ENCODE data around the gene CLCNKA.
"Not testable (repeated sequence)": the region's sequence is repeated elsewhere in the genome, so short reads cannot be mapped to it uniquely, and the experiment has no call there.

Gene CLCNKA

GRCh38 chr1:16043950-16044349 lies 22.1 kb downstream of the CLCNKA start:
- no peak for DNase-seq

DNA sequence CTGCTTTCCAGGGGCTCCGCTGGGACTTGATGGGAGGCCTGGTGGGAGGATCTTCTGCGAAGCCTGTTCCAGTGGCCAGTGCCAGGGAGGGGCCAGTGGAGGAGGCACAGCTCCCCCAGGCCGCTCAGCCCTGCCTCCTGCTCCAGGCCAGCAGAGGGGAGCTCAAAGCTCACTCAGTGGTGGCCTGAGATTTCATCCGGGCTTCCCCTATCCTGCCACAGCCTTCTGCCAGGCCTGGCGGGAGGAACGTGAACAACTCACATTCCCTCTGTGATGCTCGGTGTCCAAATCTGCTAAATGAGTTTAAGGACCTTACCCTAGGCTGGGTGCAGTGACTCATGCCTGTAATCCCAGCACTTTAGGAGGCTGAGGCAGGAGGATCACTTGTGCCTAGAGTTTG lies 25.0 kb downstream of the CLCNKA start:
- no peak for DNase-seq

DNA sequence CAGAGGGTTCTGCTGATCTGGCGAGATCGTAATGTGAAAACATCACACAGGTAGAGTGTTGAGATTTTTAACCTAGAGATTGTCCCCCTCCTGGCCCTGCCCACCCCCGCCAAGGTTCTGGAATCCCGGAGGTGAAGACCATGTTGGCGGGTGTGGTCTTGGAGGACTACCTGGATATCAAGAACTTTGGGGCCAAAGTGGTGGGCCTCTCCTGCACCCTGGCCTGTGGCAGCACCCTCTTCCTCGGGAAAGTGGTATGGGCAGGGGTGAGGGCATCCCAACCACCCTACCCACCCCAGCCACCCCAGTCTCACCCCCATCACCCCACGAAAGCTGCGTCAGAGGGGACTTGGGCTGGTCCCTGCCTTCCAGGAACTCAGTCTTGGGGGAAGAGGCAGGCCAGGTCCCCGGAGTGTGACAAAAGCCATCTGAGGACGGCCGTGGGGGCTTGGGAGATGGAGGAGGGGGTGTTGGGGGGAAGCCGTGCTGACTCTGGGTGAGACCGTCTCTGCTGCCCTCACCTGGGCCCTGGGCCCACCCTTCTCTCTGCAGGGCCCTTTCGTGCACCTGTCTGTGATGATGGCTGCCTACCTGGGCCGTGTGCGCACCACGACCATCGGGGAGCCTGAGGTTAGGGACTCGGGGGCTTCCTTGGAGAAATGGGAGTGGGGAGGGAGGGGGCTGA lies 26.1 kb downstream of the CLCNKA start:
- no peak for DNase-seq

- no peak for DNase-seq
Observed at GRCh38 chr1:16048573-16049189, 26.8 kb downstream of the CLCNKA start.

- no peak for DNase-seq
Observed at GRCh38 chr1:16050328-16050727, 28.5 kb downstream of the CLCNKA start.

DNA sequence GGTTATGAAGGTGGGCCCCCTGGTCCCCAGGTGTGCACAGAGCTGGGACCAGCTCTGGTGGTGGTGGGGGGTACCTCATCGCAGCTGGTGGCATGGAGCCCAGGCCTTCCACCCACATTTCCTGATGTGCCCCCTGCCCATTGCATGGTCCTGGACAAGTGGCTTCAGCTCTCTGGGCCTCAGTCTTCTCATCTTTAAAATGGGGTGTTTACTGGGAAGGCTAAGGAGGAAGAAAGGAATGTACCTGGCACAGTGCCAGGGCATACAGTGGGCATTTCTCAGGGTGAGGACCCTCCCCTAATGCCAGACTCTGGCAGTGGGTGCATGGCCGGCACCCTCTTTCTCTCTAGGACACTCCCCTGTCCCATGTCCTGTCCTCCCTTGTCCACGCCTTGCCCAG lies 29.2 kb downstream of the CLCNKA start:
- DNase-seq = no peak

DNA sequence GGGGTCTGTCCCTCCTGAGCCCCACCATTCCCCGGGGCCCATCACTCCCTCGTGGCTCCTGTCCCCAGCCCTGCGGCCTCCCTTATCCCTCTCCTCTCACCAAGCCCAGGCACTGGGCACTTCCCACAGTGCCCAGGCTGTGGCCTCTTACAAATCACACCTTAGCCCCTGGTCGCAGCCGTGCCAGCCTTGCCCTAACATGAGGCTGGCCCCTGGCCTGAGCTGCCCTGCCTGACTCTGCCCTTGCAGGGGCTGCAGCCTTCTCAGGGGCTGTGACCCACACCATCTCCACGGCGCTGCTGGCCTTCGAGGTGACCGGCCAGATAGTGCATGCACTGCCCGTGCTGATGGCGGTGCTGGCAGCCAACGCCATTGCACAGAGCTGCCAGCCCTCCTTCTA lies 30.1 kb downstream of the CLCNKA start:
- DNase-seq = not testable (repeated sequence)

DNA sequence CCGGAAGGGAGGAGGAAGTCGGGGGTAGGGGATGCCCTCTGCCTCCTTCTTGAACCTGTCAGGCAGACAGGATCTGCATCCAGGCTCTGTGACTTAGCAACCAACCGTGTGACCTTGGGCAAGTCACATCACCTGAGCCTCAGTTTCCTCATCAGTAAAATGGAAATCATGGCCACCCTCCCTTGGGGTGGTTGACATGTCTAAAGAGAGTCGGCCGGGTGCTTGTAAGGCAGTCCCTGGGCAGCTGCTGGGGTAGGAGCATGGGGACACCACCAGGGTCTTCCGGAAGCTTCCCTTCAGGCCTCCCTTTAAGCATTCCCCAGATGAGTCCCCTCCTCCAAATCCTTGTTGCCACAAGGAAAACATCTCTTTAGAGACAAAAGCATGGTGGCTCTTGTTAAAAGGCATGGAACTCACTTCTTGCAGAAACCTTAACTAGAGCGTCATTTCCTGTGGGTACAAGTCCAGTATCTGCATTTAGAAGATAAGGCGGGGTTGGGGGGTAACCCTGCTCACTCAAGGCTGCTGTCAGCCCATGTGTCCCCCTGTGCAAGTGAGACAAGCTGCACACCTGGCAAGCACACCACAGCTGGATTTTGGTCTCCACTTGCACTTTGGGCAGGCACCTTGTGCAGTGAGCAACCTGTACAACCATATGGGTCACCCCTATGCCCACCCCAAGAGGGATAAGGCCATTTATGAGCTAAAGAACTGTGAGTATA lies 32.1 kb downstream of the CLCNKA start:
- DNase-seq = no peak

- no peak for DNase-seq
Observed at GRCh38 chr1:16054598-16055540, 33.0 kb downstream of the CLCNKA start.

DNA sequence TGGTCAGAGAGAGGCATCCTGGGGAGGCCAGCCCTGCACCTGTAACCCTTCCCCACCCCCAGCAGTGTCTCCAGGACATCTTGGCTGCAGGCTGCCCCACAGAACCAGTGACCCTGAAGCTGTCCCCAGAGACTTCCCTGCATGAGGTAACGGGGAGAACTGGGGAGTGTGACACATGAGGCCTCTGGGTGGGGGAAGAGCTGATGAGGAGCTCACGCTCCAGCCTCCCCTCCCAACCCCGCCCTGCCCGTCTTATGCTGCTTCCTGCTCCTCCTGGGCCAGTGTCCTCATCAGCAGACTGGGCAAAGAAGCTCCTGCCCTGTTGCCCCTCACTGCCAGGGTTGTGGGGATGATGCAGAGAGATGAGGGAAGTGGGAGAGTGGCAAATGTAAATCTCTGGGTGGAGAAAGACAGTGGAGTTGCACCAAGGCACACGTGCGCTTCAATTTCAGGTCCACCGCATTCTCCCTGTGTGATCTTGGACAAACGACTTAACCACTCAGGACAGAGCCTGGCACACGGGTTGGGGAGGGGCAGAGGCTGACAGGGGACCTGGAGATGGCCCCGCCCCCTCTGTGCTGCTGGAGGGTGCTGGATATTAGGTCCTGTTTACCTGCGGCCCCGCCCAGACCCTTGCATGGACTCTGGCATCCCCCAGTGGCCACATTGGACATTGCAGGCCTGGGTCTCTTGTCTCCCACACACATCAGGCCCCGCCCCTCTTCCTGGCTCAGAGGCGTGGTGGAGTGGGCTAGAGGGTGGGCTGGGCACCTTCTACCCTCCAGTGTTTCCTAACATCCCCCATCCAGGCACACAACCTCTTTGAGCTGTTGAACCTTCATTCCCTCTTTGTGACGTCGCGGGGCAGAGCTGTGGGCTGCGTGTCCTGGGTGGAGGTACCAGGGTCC lies 34.0 kb downstream of the CLCNKA start:
- peak; percentile 32 for DNase-seq

DNA sequence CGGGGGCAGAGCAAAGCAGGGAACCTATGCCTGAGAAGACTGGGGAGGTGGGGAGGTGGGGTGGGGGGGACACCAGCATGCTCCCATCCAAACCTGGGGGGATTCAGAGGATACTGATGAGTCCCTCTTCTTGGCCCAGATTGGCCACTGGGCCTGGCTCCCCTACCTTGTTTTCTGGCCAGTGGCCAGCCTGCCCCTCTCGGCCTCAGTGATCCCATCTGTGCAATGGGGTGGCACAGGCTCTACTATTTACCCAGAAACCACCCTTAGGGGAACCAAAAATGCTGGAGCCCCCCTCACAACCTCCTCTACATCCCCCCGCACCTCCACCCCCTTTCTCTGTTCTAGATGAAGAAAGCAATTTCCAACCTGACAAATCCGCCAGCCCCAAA lies 34.7 kb downstream of the CLCNKA start:
- not testable (repeated sequence) for DNase-seq

DNA sequence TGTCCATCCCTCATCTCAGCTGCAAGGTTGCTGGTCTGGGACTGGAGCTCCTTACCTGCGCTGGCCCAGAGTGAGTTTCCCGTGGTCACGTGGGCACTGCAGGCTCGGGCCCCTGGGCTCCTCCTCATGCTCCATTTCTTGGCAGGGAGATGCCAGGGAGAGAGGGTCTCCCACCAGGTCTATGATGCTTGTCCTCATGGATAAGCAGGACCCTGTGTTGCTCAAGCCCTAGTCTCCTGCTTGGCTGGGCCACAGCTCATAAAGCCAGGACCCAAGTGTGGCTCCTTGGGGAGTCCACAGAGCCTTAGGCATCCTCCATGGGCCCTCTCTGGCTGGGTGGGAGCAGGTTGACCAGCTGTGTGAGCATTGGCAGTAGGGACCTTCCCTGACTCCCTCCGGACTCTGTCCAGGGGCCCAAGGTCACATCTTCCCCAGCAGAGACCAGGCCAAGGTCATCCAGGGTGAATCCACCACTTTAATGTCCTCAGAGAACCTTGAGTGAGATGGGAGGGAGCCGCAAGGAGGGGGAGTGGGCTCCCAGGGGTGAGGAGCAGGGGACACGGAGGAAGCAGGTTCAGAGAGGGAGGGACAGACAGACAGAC lies 35.6 kb downstream of the CLCNKA start:
- DNase-seq = not testable (repeated sequence)

DNA sequence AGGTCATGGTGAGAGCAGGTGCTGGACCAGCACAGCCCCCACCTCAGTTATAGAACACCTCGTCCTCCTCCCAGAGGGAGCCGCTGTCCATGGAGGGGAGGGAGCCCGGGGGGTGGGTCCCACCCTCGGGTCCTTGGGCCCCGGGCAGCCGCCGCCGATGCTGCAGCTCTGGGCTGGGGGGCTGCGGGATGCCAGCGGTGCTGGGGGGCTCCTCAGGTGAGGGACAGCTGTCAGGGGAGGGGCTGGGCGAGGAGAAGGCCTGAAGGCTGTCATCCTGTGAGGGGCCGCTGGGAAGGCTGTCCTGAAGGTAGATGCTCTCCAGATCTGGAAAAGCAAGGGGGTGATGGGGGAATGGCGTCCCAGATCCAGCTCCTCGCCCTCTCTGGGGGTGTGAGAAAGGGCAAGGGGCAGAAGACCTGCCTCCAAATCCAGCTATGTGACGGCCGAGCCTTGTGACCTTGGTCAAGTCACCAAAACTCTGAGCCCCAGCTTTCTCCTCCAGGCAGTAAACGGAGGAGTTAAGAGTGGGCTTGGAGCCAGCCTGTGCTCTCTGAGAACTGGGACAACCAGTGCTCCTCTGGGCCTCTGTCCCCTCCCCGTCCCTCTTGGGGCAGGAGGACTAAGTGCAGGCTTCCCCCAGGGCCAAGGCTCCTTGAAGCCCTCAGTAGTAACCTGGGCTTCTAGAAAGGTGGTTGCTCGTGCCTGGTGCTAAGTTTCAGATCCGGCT lies 36.7 kb downstream of the CLCNKA start:
- DNase-seq = not testable (repeated sequence)

DNA sequence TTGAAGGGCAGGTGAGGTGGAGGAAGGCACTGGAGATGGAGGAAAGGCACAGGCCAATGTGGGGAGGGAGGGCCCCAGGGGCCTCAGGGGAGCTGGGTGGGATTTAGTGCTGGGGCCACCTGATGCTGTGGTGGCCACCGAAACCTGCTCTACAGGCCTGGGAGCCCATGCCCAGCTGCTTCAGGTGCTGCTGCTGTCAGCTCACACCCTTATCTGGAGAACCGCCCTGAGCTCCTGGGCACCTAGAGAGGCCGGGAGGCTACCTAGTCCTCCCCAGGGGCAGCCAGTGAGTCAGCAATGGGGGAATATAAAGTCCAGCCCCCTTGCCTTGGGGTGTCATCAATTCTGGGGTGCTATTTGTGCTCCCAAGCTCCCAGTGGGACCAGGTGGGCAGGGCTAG lies 39.4 kb downstream of the CLCNKA start:
- DNase-seq = no peak

GRCh38 chr1:16061989-16062686 lies 40.3 kb downstream of the CLCNKA start:
- DNase-seq = not testable (repeated sequence)

DNA sequence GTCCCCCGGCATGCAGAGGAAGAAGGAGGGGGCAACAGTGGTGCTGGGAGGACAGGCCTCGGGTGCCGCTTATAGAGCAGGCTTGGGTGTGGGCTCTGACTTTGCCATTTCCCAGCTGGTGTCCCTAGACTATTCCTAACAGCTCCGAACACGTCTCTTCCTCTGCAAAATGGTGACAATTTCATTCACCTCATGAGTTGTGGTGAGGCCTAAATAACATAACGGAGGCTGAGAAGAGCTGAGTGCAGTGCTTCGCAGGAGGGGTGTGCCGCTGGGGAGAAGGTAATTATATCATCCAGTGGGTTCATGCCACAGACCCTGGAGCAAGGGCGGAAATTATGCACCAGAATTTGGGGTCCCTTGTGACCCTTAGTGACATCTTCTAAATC lies 40.8 kb downstream of the CLCNKA start:
- DNase-seq = not testable (repeated sequence)

- no peak for DNase-seq
Observed at GRCh38 chr1:16063226-16063829, 41.5 kb downstream of the CLCNKA start.

- no peak for DNase-seq
Observed at GRCh38 chr1:16063921-16064320, 42.1 kb downstream of the CLCNKA start.

- no peak for DNase-seq
Observed at GRCh38 chr1:16064536-16065268, 42.9 kb downstream of the CLCNKA start.

Data from midbrain (tissue), 1 donor.